ENCODE results near the gene IL12RB2.

GRCh38 chr1:67439277-67440029 is 131.8 kb downstream of the IL12RB2 start:
- TF ChIP-seq SPI1 (IDR thresholded peaks at IDR 0.05; ENCODE audit: low read depth, low read length) (no peak), POLR2A (IDR thresholded peaks at IDR 0.05; ENCODE audit: low read depth, low read length) (no peak)

Measured in GM12891 (cell line).